ENCODE measurements around the gene SORBS1. TPM values are rescaled to one million over a fixed set of nuclear protein-coding genes. Genes with fewer than 3 reads are reported as not detected.
"Not testable (repeated sequence)": the region's sequence is repeated elsewhere in the genome, so short reads cannot be mapped to it uniquely, and the experiment has no call there.

The SORBS1 gene
- polyA plus RNA-seq, 10 donors = 49.7 to 107 (median 71.2) TPM

DNA sequence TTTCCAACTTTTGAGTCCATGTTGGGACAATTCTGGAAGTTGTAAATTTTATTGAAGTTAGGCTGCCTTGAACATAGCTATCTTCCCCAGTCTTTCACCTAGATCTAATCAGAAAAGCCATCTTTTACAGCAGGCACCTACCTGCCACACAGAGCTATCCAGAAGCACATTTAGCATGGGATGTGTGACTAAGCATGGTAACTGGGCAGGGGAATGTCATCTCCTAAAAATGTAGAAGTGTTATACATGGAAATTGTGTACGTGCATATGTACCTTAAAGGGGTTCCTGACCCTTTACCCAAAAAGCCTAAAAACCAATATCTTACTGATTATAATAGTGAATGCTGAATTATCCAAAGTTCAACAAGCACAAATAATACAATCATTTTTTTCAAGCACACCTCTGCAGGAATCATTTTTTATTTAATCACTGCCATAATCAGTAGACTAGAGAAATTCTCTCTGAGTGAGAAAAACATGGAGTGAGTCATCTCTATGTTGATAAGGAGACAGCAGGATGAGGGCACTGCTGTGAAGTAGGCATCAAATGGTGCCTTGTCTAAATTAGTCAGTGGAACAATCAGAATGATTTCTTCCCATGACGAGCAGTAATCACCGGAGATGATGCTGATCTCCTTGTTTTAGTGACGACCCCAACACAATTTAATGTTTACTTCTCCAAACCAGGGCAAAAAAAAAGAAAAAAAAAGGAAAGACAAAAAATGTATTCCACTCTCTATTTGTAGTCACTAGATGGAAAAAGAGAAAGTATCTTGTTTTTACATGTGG lies 75.9 kb downstream of the SORBS1 start:
- DNase-seq = no peak

- no peak for DNase-seq
These were observed 78.5 kb downstream of the SORBS1 start for GRCh38 chr10:95482501-95483233.

DNA sequence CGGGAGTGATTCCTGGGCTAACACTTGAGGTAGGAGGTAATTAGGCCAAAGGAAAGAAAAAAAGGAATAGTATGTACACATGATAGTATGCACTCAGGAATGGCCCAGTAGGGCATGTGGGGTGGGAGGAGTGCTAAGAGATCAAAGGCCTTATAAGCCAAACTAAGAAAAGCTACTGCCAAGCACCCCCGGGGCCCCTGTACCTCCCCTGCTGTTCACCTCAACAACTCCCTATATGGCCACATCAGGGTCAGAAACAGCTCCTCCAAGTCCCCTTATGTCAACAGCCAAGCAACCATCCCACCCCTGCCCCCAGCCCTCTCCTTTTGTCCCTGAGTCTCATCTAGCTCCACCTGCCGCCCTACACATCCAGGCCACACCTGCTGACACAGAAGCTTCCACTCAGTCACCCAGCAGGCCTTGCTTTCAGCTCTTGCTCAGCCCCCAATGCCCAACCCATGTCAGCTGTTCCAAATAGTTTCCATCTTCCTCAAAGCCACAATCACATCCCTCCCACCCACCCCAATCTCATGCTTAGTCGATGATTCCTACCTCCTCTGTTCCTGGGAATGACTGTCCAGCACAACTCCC lies 80.2 kb downstream of the SORBS1 start:
- DNase-seq = no peak

DNA sequence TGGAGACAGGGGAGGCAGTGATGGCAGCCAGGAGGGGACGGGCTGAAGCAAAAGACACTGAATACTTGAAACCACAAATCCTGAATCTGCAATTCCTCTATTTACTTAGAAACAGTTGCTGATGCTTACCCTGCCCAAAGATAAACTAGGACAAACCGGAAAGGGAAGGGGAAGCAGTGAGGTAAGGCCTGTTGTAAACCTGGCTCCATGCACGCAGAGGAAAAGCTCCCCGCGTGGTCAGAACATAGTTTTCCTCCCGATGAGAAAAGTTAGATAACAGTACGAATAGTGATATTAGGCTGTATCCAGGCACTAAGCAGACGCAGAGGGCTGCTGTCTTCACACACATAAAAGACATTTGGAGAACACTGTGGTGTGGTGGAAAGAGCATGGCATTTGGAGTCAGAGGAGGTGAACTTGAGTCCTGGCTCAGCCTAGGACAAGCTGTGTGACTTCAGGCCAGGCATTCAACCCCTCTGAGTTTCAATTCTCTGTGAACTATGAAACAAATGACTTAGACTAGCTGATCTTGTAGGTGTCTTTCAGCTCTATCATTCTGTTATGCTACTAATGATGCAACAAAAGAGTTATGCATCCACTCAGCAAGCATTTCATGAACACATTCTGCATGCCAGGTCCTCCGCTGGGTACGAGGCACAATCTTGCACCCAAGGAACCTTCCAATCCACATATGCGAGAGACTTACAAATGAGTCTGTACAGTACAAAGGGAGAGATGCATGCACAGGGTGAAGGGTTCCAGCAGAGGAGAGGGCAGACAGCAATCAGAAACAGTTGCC lies 80.9 kb downstream of the SORBS1 start:
- peak in 2 of 3 donors; percentile 42 to 59 for DNase-seq

GRCh38 chr10:95478935-95479334 lies 82.2 kb downstream of the SORBS1 start:
- peak in 2 of 3 donors; percentile 48 to 63 for DNase-seq

- DNase-seq = no peak
These were observed 83.0 kb downstream of the SORBS1 start for GRCh38 chr10:95478185-95478584.

DNA sequence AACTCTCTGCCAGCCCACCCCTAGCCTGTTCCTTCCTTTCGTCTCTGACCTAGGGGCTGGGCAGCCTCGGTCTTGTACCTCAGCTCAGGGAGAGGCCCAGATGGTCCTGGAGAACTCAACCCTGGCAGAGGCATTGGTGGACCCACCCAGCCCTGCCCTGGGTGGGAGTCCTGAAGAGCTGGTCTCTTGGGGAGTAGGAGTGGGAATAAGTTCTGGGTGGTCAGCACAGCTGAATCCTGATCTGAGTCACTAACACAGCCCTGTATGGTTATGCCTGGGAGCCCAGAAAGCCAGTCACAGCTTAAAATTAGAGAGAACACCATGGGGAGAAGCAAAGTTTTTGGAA lies 84.0 kb downstream of the SORBS1 start:
- no peak for DNase-seq

DNA sequence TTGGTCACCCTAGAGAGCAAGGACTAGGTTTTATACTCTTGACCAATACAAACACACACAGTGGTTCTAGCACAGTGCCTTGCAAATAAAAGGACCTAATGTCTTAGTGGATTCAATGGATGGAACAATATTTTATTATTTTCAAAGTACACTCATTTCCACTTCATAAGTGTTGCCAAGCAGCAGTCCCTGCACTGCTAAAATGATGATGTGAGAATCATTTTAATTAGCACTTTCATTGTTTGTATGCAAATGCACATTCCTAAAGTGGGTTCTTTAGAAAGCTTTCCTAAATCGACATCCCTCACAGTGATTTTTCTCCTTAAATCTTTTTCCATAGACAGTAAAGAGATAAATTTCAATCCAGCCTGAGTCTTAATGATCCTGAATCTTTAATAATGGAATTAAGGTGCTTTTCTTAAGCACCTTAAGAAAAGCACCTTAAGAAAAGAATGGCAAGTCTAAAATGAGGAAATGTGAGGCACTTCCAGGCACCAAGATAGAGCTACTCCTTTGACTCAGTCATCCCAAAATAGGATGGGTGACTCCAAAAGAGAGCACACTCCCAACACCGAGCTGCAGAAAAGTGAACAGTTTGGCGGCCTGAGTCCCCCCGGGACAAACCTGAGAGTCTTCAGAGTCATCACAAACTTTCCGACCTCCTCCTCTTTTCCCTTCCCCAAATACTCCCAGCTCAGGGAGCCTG lies 84.5 kb downstream of the SORBS1 start:
- no peak for DNase-seq

DNA sequence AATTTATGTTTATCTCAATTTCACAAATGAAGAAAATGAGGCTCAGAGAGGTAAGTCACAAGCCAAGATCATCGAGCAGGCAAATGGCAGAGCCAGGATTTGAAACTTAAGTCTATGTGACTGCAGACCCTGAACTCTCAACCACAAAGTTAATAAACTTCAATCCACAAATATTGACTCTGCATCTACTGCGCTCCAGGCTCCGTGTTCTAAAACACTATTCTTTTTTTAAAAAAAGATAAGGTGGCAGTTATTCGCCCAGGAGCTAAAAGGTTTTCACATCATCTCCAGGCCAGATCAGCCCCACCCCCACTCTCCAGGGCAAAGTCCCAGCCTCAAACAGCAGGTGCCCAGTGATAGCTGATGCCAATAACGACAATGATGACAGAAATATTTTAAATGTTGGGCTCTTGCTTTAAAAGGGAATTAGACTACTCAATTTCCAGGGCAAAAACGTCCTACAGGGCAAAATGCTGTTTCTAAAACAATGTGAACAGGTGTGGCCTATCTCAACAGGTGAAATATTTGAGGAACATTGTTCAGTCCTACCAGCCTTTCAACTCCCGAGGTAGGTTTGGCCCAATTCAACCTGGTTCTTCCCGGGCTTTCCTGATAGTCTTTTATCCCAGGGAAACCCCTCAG lies 85.2 kb downstream of the SORBS1 start:
- no peak for DNase-seq

DNA sequence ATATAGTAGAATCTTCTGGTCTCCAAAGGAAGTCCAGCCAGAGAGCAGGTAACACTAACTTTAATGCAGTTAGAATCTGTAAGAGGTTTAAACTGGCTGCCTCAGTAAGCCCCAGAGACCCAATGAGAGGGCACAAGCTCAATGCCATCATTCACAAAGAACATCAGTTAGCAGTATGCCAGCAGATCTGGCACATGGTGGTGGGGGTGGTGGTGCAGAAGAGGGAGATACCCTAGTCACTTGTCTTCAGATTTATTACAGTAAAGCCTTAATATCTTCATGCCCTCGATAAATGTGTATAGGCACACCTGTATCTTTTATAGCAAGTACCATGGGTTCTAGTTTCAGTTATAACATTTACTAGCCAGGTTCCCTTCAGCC lies 86.2 kb downstream of the SORBS1 start:
- no peak for DNase-seq

DNA sequence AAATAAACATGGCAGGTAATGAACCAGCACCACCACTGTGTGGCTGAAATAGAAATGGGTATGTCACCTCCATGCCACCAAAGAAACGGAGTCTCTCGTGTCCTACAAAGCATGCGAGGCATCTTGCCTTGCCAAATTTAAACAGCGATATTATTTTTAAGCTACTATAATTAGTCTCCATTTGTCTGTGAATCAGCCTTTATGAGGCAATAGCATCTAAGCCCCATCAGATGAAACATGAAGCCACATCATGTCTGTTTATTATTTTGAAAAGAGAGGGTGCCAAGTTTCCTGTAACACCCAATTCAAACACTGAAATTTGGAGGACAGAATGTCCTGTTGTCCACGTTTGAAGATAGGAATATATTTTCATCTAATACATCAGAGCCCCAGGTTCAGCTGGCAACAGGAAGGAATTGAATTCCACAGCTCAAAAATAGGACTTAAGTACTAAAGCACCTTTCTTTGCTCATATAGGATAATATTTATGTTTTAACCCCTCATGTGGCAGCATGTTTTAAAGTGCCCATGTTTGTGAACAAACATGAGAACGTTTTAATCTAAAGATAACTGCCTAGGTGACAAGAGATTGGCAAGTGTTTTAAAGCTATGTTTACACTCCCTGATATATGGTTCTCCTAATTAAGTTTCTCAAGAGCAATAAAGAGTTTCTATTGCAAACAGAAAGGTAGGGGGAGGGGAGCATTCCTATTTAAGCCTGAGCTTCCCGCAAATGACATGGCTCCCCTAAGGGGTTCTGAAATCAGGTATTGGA lies 86.8 kb downstream of the SORBS1 start:
- DNase-seq = peak; percentile 34 to 48 (median 42)

GRCh38 chr10:95472304-95473088 lies 88.7 kb downstream of the SORBS1 start:
- no peak for DNase-seq

DNA sequence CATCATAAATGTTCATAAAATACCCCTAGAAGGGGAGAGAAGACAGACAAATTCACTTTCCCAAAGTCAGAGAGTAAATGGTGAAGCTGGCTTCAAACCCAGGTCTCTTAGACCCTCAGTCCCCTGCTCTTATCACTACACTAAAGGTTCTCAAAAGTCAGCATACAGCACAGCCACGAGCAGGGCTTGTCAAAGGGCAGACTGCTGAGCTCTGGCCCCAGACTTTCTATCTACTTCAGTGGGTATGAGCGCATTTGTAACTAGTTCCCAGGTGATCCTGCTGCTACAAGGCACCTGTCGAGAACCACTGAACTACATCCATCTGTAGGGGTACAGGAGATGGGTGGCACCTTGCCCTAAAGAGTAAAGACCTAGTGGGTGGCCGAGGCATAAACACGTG lies 91.5 kb downstream of the SORBS1 start:
- no peak for DNase-seq

GRCh38 chr10:95469251-95469650 lies 91.9 kb downstream of the SORBS1 start:
- no peak for DNase-seq

DNA sequence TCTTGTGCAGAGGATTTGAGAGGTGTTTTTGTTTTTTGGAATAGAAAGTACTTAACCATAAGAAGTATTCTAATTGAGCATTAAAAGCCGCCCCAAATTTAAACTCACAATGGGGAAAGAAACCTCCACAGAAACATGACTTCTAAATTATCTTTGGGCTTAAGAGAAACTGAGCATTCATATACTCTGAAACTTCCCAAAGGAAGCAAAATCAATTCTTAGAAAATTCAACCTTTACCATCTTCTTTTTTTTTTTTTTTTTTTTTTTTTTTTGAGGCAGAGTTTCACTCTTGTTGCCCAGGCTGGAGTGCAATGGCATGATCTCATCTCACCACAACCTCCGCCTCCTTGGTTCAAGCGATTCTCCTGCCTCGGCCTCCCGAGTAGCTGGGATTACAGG lies 93.5 kb downstream of the SORBS1 start:
- not testable (repeated sequence) for DNase-seq

DNA sequence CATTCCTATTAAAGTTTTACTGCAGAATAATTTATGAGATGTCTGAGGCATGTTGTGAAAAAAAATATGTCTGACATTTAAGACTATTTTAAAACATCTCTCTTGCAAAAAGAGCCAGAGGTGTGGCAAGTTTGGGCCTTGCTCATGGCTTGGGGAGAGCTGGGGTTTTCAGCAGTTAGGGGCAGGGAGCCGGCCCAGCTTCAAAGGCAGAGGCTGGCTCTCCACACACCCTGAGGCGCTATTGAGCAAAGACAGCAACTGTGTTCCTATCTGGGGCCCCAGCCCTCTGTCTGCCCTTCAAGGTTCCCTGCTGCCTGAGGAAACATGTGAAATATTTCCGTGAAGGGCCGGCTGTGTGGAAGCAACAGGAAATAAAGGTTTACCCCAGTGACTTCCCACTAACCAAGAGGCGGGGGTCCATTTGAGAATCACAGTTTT lies 94.0 kb downstream of the SORBS1 start:
- DNase-seq = peak in 2 of 3 donors; percentile 49 to 72

- no peak for DNase-seq
These were observed 94.7 kb downstream of the SORBS1 start for GRCh38 chr10:95466436-95466835.

- DNase-seq = no peak
These were observed 96.9 kb downstream of the SORBS1 start for GRCh38 chr10:95464280-95464679.

Measured in muscle of back (tissue), 11 donors.